IMR-90 (cell line): ENCODE data around the gene B4GALT5. TPM values are rescaled to one million over a fixed set of nuclear protein-coding genes. Genes with fewer than 3 reads are reported as not detected.

Experiments
- ATAC-seq: fragments of 200-7000 bp; cut with Tn5 transposase; 2 replicates; pipeline ENCODE4 v1.9.1; 2020; ENCODE audit warnings: low read depth, mild to moderate bottlenecking, moderate library complexity
- BruUV-seq: library from RNA; stranded (reverse); fragments of 400-500 nt; replicated peaks from 2 replicates; lab custom pipeline; 2021; lab: Mats Ljungman, UMichigan
- CTCF ChIA-PET: fragments of 300-600 bp; formaldehyde crosslinking; extraction: SDS; loops from one replicate; lab custom pipeline; 2021; ENCODE audit warnings: antibody characterized with exemption; lab: Yijun Ruan, JAX
- POLR2A ChIA-PET: fragments of 300-600 bp; sonication (Branson Sonifier 250); formaldehyde crosslinking; loops from one replicate; lab custom pipeline; 2022; ENCODE audit warnings: antibody characterized with exemption; ENCODE audit not compliant: unreplicated experiment; lab: Charles Lee
- DNase-seq: peaks from one replicate; pipeline ENCODE4 v3.0.0; 2013
- H2AFZ ChIP-seq: replicated peaks from 2 replicates; pipeline ENCODE3; 2013; ENCODE audit warnings: low read length, mild to moderate bottlenecking; ENCODE audit not compliant: poor library complexity
- H2AK5ac ChIP-seq: 2 replicates; pipeline ENCODE4 v1.6.1; 2013; ENCODE audit warnings: low read depth, low read length, inconsistent platforms
- H2AK9ac ChIP-seq: replicated peaks from 2 replicates; pipeline ENCODE3; 2013; ENCODE audit warnings: mild to moderate bottlenecking, low read depth, low read length, moderate library complexity; ENCODE audit not compliant: poor library complexity
- H2BK120ac ChIP-seq: 2 replicates; pipeline ENCODE4 v1.6.1; 2013; ENCODE audit warnings: low read depth, low read length, inconsistent platforms
- H2BK15ac ChIP-seq: 3 replicates; pipeline ENCODE4 v1.6.1; 2013; ENCODE audit warnings: low read depth, low read length, inconsistent platforms
- H2BK20ac ChIP-seq: 2 replicates; pipeline ENCODE4 v1.6.1; 2013; ENCODE audit warnings: low read depth, mild to moderate bottlenecking, inconsistent platforms, low read length, moderate library complexity
- H2BK5ac ChIP-seq: 2 replicates; pipeline ENCODE4 v1.6.1; 2013; ENCODE audit warnings: mild to moderate bottlenecking, low read depth, low read length, inconsistent platforms; ENCODE audit not compliant: poor library complexity, severe bottlenecking
- H3K14ac ChIP-seq: replicated peaks from 2 replicates; pipeline ENCODE4 v1.6.1; 2013; ENCODE audit warnings: low read depth, low read length, inconsistent platforms
- H3K18ac ChIP-seq: 2 replicates; pipeline ENCODE4 v1.6.1; 2013; ENCODE audit warnings: low read depth, low read length, control low read depth
- H3K23ac ChIP-seq: 2 replicates; pipeline ENCODE4 v1.6.1; 2013; ENCODE audit warnings: low read depth, low read length, inconsistent platforms
- H3K27ac ChIP-seq: 2 replicates; pipeline ENCODE4 v1.5.1; 2013; ENCODE audit warnings: mild to moderate bottlenecking, control low read depth, low read length; ENCODE audit not compliant: insufficient read depth
- H3K27me3 ChIP-seq: 2 replicates; pipeline ENCODE4 v1.6.1; 2013; ENCODE audit warnings: low read length; ENCODE audit not compliant: control insufficient read depth, insufficient read depth
- H3K36me3 ChIP-seq: 2 replicates; pipeline ENCODE4 v1.6.1; 2013; ENCODE audit warnings: low read length, mixed read lengths; ENCODE audit not compliant: control insufficient read depth, insufficient read depth
- H3K4ac ChIP-seq: 2 replicates; pipeline ENCODE4 v1.6.1; 2013; ENCODE audit warnings: low read depth, low read length, inconsistent platforms
- H3K4me1 ChIP-seq: 2 replicates; pipeline ENCODE4 v1.6.1; 2013; ENCODE audit warnings: low read length, mixed read lengths; ENCODE audit not compliant: control insufficient read depth, insufficient read depth
- H3K4me2 ChIP-seq: 2 replicates; pipeline ENCODE4 v1.6.1; 2013; ENCODE audit warnings: low read depth, mild to moderate bottlenecking, control low read depth, low read length, moderate library complexity
- H3K4me3 ChIP-seq: 2 replicates; pipeline ENCODE4 v1.5.1; 2013; ENCODE audit warnings: low read depth, mild to moderate bottlenecking, control low read depth, low read length, moderate library complexity; ENCODE audit not compliant: insufficient read depth
- H3K56ac ChIP-seq: 2 replicates; pipeline ENCODE4 v1.6.1; 2013; ENCODE audit warnings: low read length, inconsistent platforms; ENCODE audit not compliant: insufficient read depth; ENCODE audit errors: extremely low read depth
- H3K79me1 ChIP-seq, 2 experiments: 2 replicates each; pipeline ENCODE4 v1.6.1; 2013; ENCODE audit warnings: low read length in 2 of 2, inconsistent platforms in 1 of 2, low read depth in 1 of 2
- H3K9ac ChIP-seq: 2 replicates; pipeline ENCODE4 v1.6.1; 2013; ENCODE audit warnings: low read depth, low read length, control low read depth
- H3K9me1 ChIP-seq: 2 replicates; pipeline ENCODE4 v1.6.1; 2013; ENCODE audit warnings: low read length, inconsistent platforms; ENCODE audit not compliant: insufficient read depth
- H3K9me3 ChIP-seq: 2 replicates; pipeline ENCODE4 v1.6.1; 2013; ENCODE audit warnings: low read length; ENCODE audit not compliant: control insufficient read depth, insufficient read depth
- H4K20me1 ChIP-seq: 2 replicates; pipeline ENCODE4 v1.6.1; 2013; ENCODE audit warnings: low read length, inconsistent platforms; ENCODE audit not compliant: insufficient read depth
- H4K5ac ChIP-seq: 2 replicates; pipeline ENCODE4 v1.6.1; 2013; ENCODE audit warnings: mild to moderate bottlenecking, low read depth, low read length, control low read depth
- H4K8ac ChIP-seq, 2 experiments: 2 replicates each; pipeline ENCODE4 v1.6.1; 2013; ENCODE audit warnings: low read depth in 2 of 2, low read length in 2 of 2, control low read depth in 1 of 2, inconsistent platforms in 1 of 2
- H4K91ac ChIP-seq: 2 replicates; pipeline ENCODE4 v1.6.1; 2013; ENCODE audit warnings: low read depth, low read length, inconsistent platforms; ENCODE audit not compliant: insufficient read depth
- BHLHE40 ChIP-seq: fragments of 150-350 bp; IDR thresholded peaks from 2 replicates; pipeline ENCODE4 v1.6.1; 2016; ENCODE audit warnings: mild to moderate bottlenecking, low read depth, low read length
- CEBPB ChIP-seq: IDR thresholded peaks from 2 replicates; pipeline ENCODE4 v1.6.1; 2012; ENCODE audit warnings: low read depth, low read length, improper control_type of control experiment
- CHD1 ChIP-seq: IDR thresholded peaks from 2 replicates; pipeline ENCODE4 v1.6.1; 2012; ENCODE audit warnings: low read depth, low read length, improper control_type of control experiment
- CTCF ChIP-seq: conservative IDR thresholded peaks from 2 replicates; pipeline ENCODE4 v1.5.1; 2012; ENCODE audit warnings: mild to moderate bottlenecking, low read depth, low read length, improper control_type of control experiment
- ELK1 ChIP-seq: fragments of 150-350 bp; IDR thresholded peaks from 2 replicates; pipeline ENCODE4 v1.6.1; 2016; ENCODE audit warnings: low read depth, mild to moderate bottlenecking, low read length, moderate library complexity, borderline replicate concordance
- FOS ChIP-seq: fragments of 150-350 bp; IDR thresholded peaks from 2 replicates; pipeline ENCODE4 v1.6.1; 2016; ENCODE audit warnings: low read depth, low read length
- MAFK ChIP-seq: IDR thresholded peaks from 2 replicates; pipeline ENCODE4 v1.6.1; 2012; ENCODE audit warnings: low read depth, low read length, improper control_type of control experiment
- MAZ ChIP-seq: IDR thresholded peaks from 2 replicates; pipeline ENCODE4 v1.6.1; 2012; ENCODE audit warnings: low read depth, mild to moderate bottlenecking, low read length, improper control_type of control experiment, moderate library complexity, borderline replicate concordance
- MXI1 ChIP-seq: IDR thresholded peaks from 2 replicates; pipeline ENCODE4 v1.6.1; 2012; ENCODE audit warnings: low read depth, mild to moderate bottlenecking, low read length, moderate library complexity, borderline replicate concordance
- NFE2L2 ChIP-seq: fragments of 150-350 bp; IDR thresholded peaks from 2 replicates; pipeline ENCODE4 v1.6.1; 2016; ENCODE audit warnings: low read depth, mild to moderate bottlenecking, low read length
- POLR2A ChIP-seq: IDR thresholded peaks from 2 replicates; pipeline ENCODE4 v1.6.1; 2012; ENCODE audit warnings: mild to moderate bottlenecking, low read depth, low read length
- RAD21 ChIP-seq: IDR thresholded peaks from 2 replicates; pipeline ENCODE4 v1.6.1; 2012; ENCODE audit warnings: low read length, improper control_type of control experiment
- RCOR1 ChIP-seq: IDR thresholded peaks from 2 replicates; pipeline ENCODE4 v1.6.1; 2012; ENCODE audit warnings: mild to moderate bottlenecking, low read length, improper control_type of control experiment; ENCODE audit not compliant: insufficient replicate concordance
- RFX5 ChIP-seq: IDR thresholded peaks from 2 replicates; pipeline ENCODE4 v1.8.0; 2012; ENCODE audit warnings: low read depth, mild to moderate bottlenecking, low read length, moderate library complexity
- SMC3 ChIP-seq: fragments of 150-350 bp; IDR thresholded peaks from 2 replicates; pipeline ENCODE4 v1.6.1; 2016; ENCODE audit warnings: low read depth, mild to moderate bottlenecking, antibody characterized with exemption, low read length, moderate library complexity
- USF2 ChIP-seq: fragments of 150-350 bp; IDR thresholded peaks from 2 replicates; pipeline ENCODE4 v1.6.1; 2017; ENCODE audit warnings: mild to moderate bottlenecking, antibody characterized with exemption, low read length, low read depth
- WGBS, 2 experiments: methylation state at CpG; one replicate each; pipeline versions ENCODE4 v1.1.5 to v1.1.7; 2013; ENCODE audit warnings: missing lambda C conversion rate in 2 of 2; ENCODE audit not compliant: insufficient read length in 1 of 2; ENCODE audit errors: extremely low coverage in 2 of 2; 5-methylcytosine and 5-hydroxymethylcytosine counted together
- dilution Hi-C: fragments of 300-500 bp; cut with HindIII; formaldehyde crosslinking; loops from one replicate; pipeline ENCODE4 v1.14.3; 2018; ENCODE audit warnings: low sequenced_read_pairs; ENCODE audit not compliant: unreplicated experiment
- in situ Hi-C: fragments of 300-500 bp; cut with MboI; formaldehyde crosslinking; loops from 3 replicates; pipeline ENCODE4 v1.14.3; 2019; ENCODE audit warnings: low sequenced_read_pairs, inconsistent platforms, mixed read lengths
- intact Hi-C: fragments of 100-400 bp; cut with micrococcal nuclease; formaldehyde crosslinking; loops from 2 replicates; pipeline ENCODE4 v1.10.0; 2022
- polyA plus RNA-seq, 3 experiments: library from polyadenylated mRNA; depleted of rRNA; stranded (reverse); fragments of >200 nt; gene quantifications; 2 replicates each; pipeline ENCODE4 v1.2.3, GENCODE V29; 2012; ENCODE audit warnings: low replicate concordance in 1 of 3
- total RNA-seq: library from RNA; depleted of rRNA; stranded (reverse); fragments of >200 nt; gene quantifications from 2 replicates; pipeline ENCODE4 v1.2.3, GENCODE V29; 2012

Gene B4GALT5
- total and polyA plus RNA-seq, 2 of the 4 experiments (the other 2 are of a cell fraction) = 11.3 to 20.4 TPM

GRCh38 chr20:49669601-49670189 is 44.0 kb downstream of the B4GALT5 start:
- H4K20me1 ChIP-seq = peaks cover 72% of the 10 kb centered on the region
- H4K91ac ChIP-seq = no peak overlapping the region
- no peak overlapping the region for H3K4me3 ChIP-seq
- no peak for DNase-seq
- no peak overlapping the region for H2BK20ac ChIP-seq
- no peak overlapping the region for H4K5ac ChIP-seq
- no peaks in the 10 kb centered on the region for H3K27me3 ChIP-seq
- no peaks in the 10 kb centered on the region for H3K4me1 ChIP-seq
- no peak overlapping the region for H3K27ac ChIP-seq
- ATAC-seq = peak; percentile 44
- H3K9ac ChIP-seq = no peak overlapping the region
- H2AK9ac ChIP-seq = no peak overlapping the region
- no peak overlapping the region for H3K23ac ChIP-seq
- ChIA-PET CTCF (no interaction called here), POLR2A (interaction anchor here (0.5 to 0.8 kb wide), 2 partner anchors 10 to 317 kb away, joined by 3 read pairs; no protein-coding TSS in a partner anchor)
- no peak for TF ChIP-seq ELK1
- TF ChIP-seq NFE2L2 = no peak
- TF ChIP-seq CEBPB = no peak
- no peak for TF ChIP-seq MXI1
- TF ChIP-seq RAD21 = no peak
- no peak for TF ChIP-seq RFX5
- no peak for TF ChIP-seq RCOR1
- TF ChIP-seq CHD1 = no peak
- TF ChIP-seq MAZ = no peak
- TF ChIP-seq BHLHE40 = no peak
- no peak for TF ChIP-seq SMC3
- no peak for TF ChIP-seq FOS
- TF ChIP-seq POLR2A = no peak
- no peak for TF ChIP-seq USF2
- TF ChIP-seq CTCF = no peak
- TF ChIP-seq MAFK = no peak
- dilution Hi-C loops = no loop called here
- in situ Hi-C loops = no loop called here
- intact Hi-C loops = no loop called here
- BruUV-seq = no TSS peak
- no peaks in the 10 kb centered on the region for H3K36me3 ChIP-seq
- WGBS, 2 experiments = no CpG with 5 or more reads among the region's 7 CpGs
- no peak overlapping the region for H2BK15ac ChIP-seq
- H3K56ac ChIP-seq = no peak overlapping the region
- H2BK5ac ChIP-seq = no peak overlapping the region
- no peak overlapping the region for H3K18ac ChIP-seq
- H2BK120ac ChIP-seq = no peak overlapping the region
- no peak overlapping the region for H2AK5ac ChIP-seq
- no peak overlapping the region for H3K4ac ChIP-seq
- H4K8ac ChIP-seq = no peak overlapping the region
- H3K4me2 ChIP-seq = peak overlapping the region; percentile 39
- H3K79me1 ChIP-seq = peaks cover 32 to 72% of the 10 kb centered on the region in 2 experiments
- no peaks in the 10 kb centered on the region for H3K9me3 ChIP-seq
- no peak overlapping the region for H3K14ac ChIP-seq
- H3K9me1 ChIP-seq = peaks cover 4% of the 10 kb centered on the region; the same call in 1 of the 2 replicates
- no peak overlapping the region for H2AFZ ChIP-seq
